HepG2 (cell line): ENCODE data around the gene ATP11A. TPM values are rescaled to one million over a fixed set of nuclear protein-coding genes. Genes with fewer than 3 reads are reported as not detected.

ENCODE experiments used
- ATAC-seq: fragments of 200-7000 bp; cut with Tn5 transposase; 3 replicates; pipeline ENCODE4 v1.9.1; 2020; ENCODE audit warnings: mild to moderate bottlenecking, moderate library complexity
- BruUV-seq: library from RNA; stranded (reverse); fragments of 400-500 nt; replicated peaks from 2 replicates; lab custom pipeline; 2021; lab: Mats Ljungman, UMichigan
- CTCF ChIA-PET: fragments of 300-600 bp; formaldehyde crosslinking; extraction: SDS; loops from one replicate; lab custom pipeline; 2021; ENCODE audit warnings: low total read pairs, inconsistent platforms, low intra/inter-chr PET ratio; lab: Yijun Ruan, JAX
- POLR2A ChIA-PET: fragments of 350-600 bp; sonication (Branson Sonifier 250); formaldehyde crosslinking; loops from one replicate; lab custom pipeline; 2020; ENCODE audit warnings: antibody characterized with exemption, inconsistent platforms; lab: Yijun Ruan, JAX
- DNase-seq: peaks from one replicate; pipeline ENCODE4 v3.0.0-alpha.2; 2015; ENCODE audit warnings: low spot score
- FAIRE-seq: peaks from 3 replicates; lab custom pipeline; 2011; peaks lifted over from hg19 to GRCh38; lab: Jason Lieb, UNC
- H2AFZ ChIP-seq: one replicate; pipeline ENCODE4 v1.6.1; 2011; ENCODE audit warnings: low read length, inconsistent platforms
- H3K27ac ChIP-seq: fragments of 300-600 bp; 3 replicates; pipeline ENCODE4 v1.8.0; 2011; ENCODE audit warnings: mixed run types, mild to moderate bottlenecking, mixed read lengths, low read length, inconsistent platforms; ENCODE audit not compliant: insufficient read depth; ENCODE audit errors: extremely low read length
- H3K27me3 ChIP-seq, 2 experiments: fragments of 200-600 bp in 1 of 2; 2 replicates in 1 of 2; 3 replicates in 1 of 2; pipeline versions ENCODE4 v1.6.0 to v1.8.0; 2011; ENCODE audit warnings: low read length in 2 of 2, mild to moderate bottlenecking in 2 of 2, moderate library complexity in 2 of 2, inconsistent platforms in 1 of 2; ENCODE audit not compliant: insufficient read depth in 2 of 2, control insufficient read depth in 1 of 2
- H3K36me3 ChIP-seq, 2 experiments: fragments of 200-600 bp in 1 of 2; replicated peaks in 1 of 2; 2 replicates in 1 of 2; 3 replicates in 1 of 2; pipeline versions ENCODE4 v1.5.1 to v1.8.0; 2011; ENCODE audit warnings: low read length in 2 of 2, inconsistent platforms in 1 of 2; ENCODE audit not compliant: insufficient read depth in 2 of 2, control insufficient read depth in 1 of 2
- H3K4me1 ChIP-seq: 2 replicates; pipeline ENCODE4 v1.5.1; 2012; ENCODE audit warnings: low read length, inconsistent platforms; ENCODE audit not compliant: insufficient read depth
- H3K4me2 ChIP-seq: 2 replicates; pipeline ENCODE4 v1.6.0; 2011; ENCODE audit warnings: low read depth, low read length, inconsistent platforms
- H3K4me3 ChIP-seq, 3 experiments: fragments of 200-600 bp in 1 of 3; sonication (generic), shearing (Covaris generic) in 1 of 3; replicated peaks in 1 of 3; 2 replicates each; pipeline ENCODE4 v1.5.1; 2011 to 2016; ENCODE audit warnings: low read length in 3 of 3, inconsistent platforms in 2 of 3, low read depth in 2 of 3, mild to moderate bottlenecking in 2 of 3, control low read depth in 1 of 3, mixed read lengths in 1 of 3; ENCODE audit not compliant: insufficient read depth in 1 of 3
- H3K79me2 ChIP-seq: one replicate; pipeline ENCODE4 v1.6.1; 2011; ENCODE audit warnings: low read length, inconsistent platforms; ENCODE audit not compliant: insufficient read depth
- H3K9ac ChIP-seq: 2 replicates; pipeline ENCODE4 v1.6.0; 2011; ENCODE audit warnings: mild to moderate bottlenecking, low read depth, low read length, inconsistent platforms; ENCODE audit not compliant: insufficient read depth
- H3K9me3 ChIP-seq: 2 replicates; pipeline ENCODE4 v1.5.1; 2012; ENCODE audit warnings: mild to moderate bottlenecking, low read length
- H4K20me1 ChIP-seq: 2 replicates; pipeline ENCODE4 v1.6.0; 2011; ENCODE audit warnings: inconsistent platforms, mild to moderate bottlenecking, low read length, moderate library complexity; ENCODE audit not compliant: insufficient read depth
- CCDC6 ChIP-seq: sonication (generic); formaldehyde crosslinking; IDR thresholded peaks from 2 replicates; pipeline ENCODE4 v1.8.1; 2022; ENCODE audit warnings: mild to moderate bottlenecking, missing genetic modification reagents, moderate library complexity
- ELF3 ChIP-seq: IDR thresholded peaks from 2 replicates; pipeline ENCODE4 v1.6.1; 2016; ENCODE audit warnings: missing genetic modification reagents, missing compliant biosample characterization
- JUND ChIP-seq: sonication (generic); formaldehyde crosslinking; IDR thresholded peaks from 2 replicates; pipeline ENCODE4 v1.8.0; 2022; ENCODE audit warnings: mild to moderate bottlenecking, missing genetic modification reagents
- KLF12 ChIP-seq: sonication (generic); formaldehyde crosslinking; IDR thresholded peaks from 2 replicates; pipeline ENCODE4 v1.4.0; 2020; ENCODE audit warnings: missing genetic modification reagents, borderline replicate concordance
- SNAPC2 ChIP-seq: sonication (generic); formaldehyde crosslinking; IDR thresholded peaks from 2 replicates; pipeline ENCODE4 v1.8.1; 2022; ENCODE audit warnings: mild to moderate bottlenecking, missing genetic modification reagents
- ZBTB21 ChIP-seq: sonication (generic); formaldehyde crosslinking; IDR thresholded peaks from 2 replicates; pipeline ENCODE4 v1.4.0; 2020; ENCODE audit warnings: missing genetic modification reagents
- ZNF160 ChIP-seq: sonication (generic); formaldehyde crosslinking; IDR thresholded peaks from 2 replicates; pipeline ENCODE4 v1.8.0; 2022; ENCODE audit warnings: mild to moderate bottlenecking, inconsistent platforms, missing genetic modification reagents
- ZNF430 ChIP-seq: sonication (generic); formaldehyde crosslinking; IDR thresholded peaks from 2 replicates; pipeline ENCODE4 v1.9.0; 2021; ENCODE audit warnings: mild to moderate bottlenecking, missing genetic modification reagents
- WGBS: methylation state at CpG from one replicate; pipeline ENCODE4 v1.1.6; 2017; ENCODE audit warnings: low lambda C conversion rate; 5-methylcytosine and 5-hydroxymethylcytosine counted together
- in situ Hi-C: cut with HindIII; loops from 2 replicates; pipeline ENCODE4 v1.10.0; 2017; ENCODE audit warnings: low pct_unique_long_range_greater_than_20kb; ENCODE audit not compliant: extremely low pct_ligation_motif_present
- intact Hi-C: fragments of 100-400 bp; cut with micrococcal nuclease; formaldehyde crosslinking; loops from one replicate; pipeline ENCODE4 v1.10.0; 2022; ENCODE audit not compliant: unreplicated experiment
- polyA plus RNA-seq, 8 experiments: library from polyadenylated mRNA; depleted of rRNA in 3 of 8; stranded (reverse) in 7 of 8; unstranded in 1 of 8; fragments of >200 nt; fragmentation: Illumina TruSeq in 4 of 8; extraction: Trizol in 4 of 8; gene quantifications; 2 replicates each; pipeline versions ENCODE4 v1.2.1 to v1.2.3, GENCODE V29; 2011 to 2016; ENCODE audit warnings: low read depth in 4 of 8, missing spikeins in 1 of 8, mixed read lengths in 1 of 8; ENCODE audit not compliant: insufficient read depth in 1 of 8
- total RNA-seq, 5 experiments: library from RNA; depleted of rRNA; stranded (reverse); fragments of >200 nt; fragmentation: Illumina TruSeq; extraction: Trizol; gene quantifications; 2 replicates each; pipeline ENCODE4 v1.2.3, GENCODE V29; 2016; ENCODE audit warnings: low read depth in 1 of 5
- TF ChIP-seq, protein P1 (sequence below): sonication (generic); formaldehyde crosslinking; conservative IDR thresholded peaks from 2 replicates; pipeline ENCODE4 v1.8.0; 2022; ENCODE audit warnings: mild to moderate bottlenecking, moderate library complexity, missing genetic modification reagents
- TF ChIP-seq, protein P2 (sequence below): sonication (generic); formaldehyde crosslinking; IDR thresholded peaks from 2 replicates; pipeline ENCODE4 v1.8.0; 2022; ENCODE audit warnings: low read depth, missing genetic modification reagents
- TF ChIP-seq, protein P3 (sequence below): sonication (generic); formaldehyde crosslinking; IDR thresholded peaks from 2 replicates; pipeline ENCODE4 v1.8.1; 2023; ENCODE audit warnings: mild to moderate bottlenecking, missing genetic modification reagents
- TF ChIP-seq, protein P4 (sequence below): sonication (generic); formaldehyde crosslinking; IDR thresholded peaks from 2 replicates; pipeline ENCODE4 v1.4.0; 2020; ENCODE audit warnings: missing genetic modification reagents, low read depth, mild to moderate bottlenecking, borderline replicate concordance

The ATP11A gene
- total and polyA plus RNA-seq, 2 of the 13 experiments (the other 11 are each of a cell fraction or from before 2014, with no cell fraction given) = 18.4 to 20.1 TPM

DNA sequence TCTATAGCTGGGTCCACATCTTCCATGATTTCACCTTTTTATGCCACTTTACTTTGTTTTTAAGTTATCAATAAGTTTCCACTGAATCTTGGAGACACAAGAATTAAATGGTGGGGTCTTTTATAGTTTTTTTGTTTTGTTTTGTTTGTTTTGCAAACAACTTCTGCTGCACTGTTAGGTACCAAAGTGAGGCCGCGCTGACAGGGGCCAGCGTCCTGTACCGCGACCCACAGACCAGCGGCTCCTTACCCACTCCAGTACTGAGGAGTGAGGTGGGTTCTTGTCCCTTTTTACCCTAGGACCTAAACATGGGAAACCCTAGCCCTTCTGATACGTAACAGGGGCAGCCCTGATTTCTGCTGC is 203.3 kb downstream of the ATP11A start (continued):
- 0 out of 2 replicates have a peak, but pooled peaks have one; percentile 5 for TF ChIP-seq CCDC6 (CRISPR knock-in tag)

DNA sequence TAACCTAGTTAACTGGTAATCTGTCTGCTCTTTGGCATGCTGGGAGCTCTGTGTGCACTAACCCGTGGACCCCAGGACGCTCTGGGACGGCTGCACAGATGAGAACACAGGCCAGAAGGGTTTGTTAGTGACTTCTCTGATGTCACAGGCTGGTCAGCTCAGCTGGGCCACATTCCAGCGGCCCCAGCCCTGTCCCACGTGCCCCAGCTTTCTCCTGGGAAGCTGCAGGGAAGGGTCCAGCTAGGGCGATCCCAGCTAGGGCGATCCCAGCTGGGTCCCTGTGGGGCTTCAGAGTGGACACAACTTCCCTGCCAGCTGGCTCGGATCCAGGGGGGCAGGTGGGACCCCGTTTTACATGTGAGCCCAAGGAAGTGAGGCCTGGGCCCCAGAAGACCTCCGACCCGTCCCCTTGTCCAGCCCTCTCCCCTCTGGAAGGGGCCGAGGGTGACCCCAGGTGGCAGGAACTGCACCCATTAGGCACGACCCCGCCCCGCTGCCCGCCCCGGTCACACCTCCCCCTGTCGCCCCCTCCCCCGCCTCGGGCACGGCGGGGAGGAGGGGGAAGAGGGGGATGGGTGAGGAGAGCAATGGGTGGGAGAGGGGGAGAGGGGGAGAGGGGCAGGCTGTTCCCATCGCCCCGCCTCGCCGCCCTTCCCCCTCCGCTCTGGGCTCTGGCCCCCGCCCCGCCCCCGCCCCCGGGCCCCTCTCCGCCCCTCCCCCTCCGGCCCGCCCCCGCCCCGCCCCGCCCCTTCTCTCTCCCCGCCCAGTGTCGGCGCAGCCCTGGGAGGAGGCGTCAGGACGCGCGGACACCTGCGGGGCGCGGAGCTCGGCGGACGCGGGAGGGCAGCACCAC is 204.0 kb downstream of the ATP11A start:
- DNase-seq (peak; percentile 76), FAIRE-seq (no peak), ATAC-seq (peak; percentile 73)
- H3K9ac ChIP-seq = peak overlapping the region; percentile 74
- BruUV-seq = TSS peak; percentile 85
- CTCF ChIA-PET = no interaction called here
- WGBS = 5% methylated on average over 11 of the region's 51 CpGs
- H3K9me3 ChIP-seq = no peaks in the 10 kb centered on the region
- no peak overlapping the region for H2AFZ ChIP-seq
- no peaks in the 10 kb centered on the region; the same call in 1 of the 2 replicates for H4K20me1 ChIP-seq
- in situ Hi-C loops (no loop called here), intact Hi-C loops (loop anchor here (1.0 kb wide), 1 partner anchor 36 kb away; no protein-coding TSS in a partner anchor)
- peaks cover 4 to 34% of the 10 kb centered on the region in 2 experiments; a peak in 4 of 5 replicates for H3K27me3 ChIP-seq
- H3K4me2 ChIP-seq = peak overlapping the region; percentile 82
- no peaks in the 10 kb centered on the region; a peak in 1 of 5 replicates for H3K36me3 ChIP-seq
- H3K4me1 ChIP-seq = peaks cover 48% of the 10 kb centered on the region
- H3K79me2 ChIP-seq = no peaks in the 10 kb centered on the region
- peak overlapping the region; percentile 85 to 92 (median 86) for H3K4me3 ChIP-seq
- peak overlapping the region; percentile 87 for H3K27ac ChIP-seq
- POLR2A ChIA-PET = interaction anchor here (1.0 to 3.1 kb wide), 12 partner anchors 8 to 205 kb away, joined by 3 to 26 read pairs (median 4); no protein-coding TSS in a partner anchor
- TF ChIP-seq, protein P1, sequence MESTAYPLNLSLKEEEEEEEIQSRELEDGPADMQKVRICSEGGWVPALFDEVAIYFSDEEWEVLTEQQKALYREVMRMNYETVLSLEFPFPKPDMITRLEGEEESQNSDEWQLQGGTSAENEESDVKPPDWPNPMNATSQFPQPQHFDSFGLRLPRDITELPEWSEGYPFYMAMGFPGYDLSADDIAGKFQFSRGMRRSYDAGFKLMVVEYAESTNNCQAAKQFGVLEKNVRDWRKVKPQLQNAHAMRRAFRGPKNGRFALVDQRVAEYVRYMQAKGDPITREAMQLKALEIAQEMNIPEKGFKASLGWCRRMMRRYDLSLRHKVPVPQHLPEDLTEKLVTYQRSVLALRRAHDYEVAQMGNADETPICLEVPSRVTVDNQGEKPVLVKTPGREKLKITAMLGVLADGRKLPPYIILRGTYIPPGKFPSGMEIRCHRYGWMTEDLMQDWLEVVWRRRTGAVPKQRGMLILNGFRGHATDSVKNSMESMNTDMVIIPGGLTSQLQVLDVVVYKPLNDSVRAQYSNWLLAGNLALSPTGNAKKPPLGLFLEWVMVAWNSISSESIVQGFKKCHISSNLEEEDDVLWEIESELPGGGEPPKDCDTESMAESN (CRISPR knock-in tag) = 0 out of 2 replicates have a peak, but pooled peaks have one; percentile 63
- TF ChIP-seq JUND (CRISPR knock-in tag) (peak; percentile 58; the same call in 1 of the 2 replicates), ELF3 (peak; percentile 50; the same call in 1 of the 2 replicates), ZBTB21 (CRISPR knock-in tag) (peak; percentile 84), ZNF430 (peak; percentile 85; the same call in 1 of the 2 replicates), KLF12 (CRISPR knock-in tag) (no peak), ZNF160 (CRISPR knock-in tag) (peak; percentile 63; the same call in 1 of the 2 replicates), SNAPC2 (CRISPR knock-in tag) (peak; percentile 61; the same call in 1 of the 2 replicates)
- TF ChIP-seq, protein P2, sequence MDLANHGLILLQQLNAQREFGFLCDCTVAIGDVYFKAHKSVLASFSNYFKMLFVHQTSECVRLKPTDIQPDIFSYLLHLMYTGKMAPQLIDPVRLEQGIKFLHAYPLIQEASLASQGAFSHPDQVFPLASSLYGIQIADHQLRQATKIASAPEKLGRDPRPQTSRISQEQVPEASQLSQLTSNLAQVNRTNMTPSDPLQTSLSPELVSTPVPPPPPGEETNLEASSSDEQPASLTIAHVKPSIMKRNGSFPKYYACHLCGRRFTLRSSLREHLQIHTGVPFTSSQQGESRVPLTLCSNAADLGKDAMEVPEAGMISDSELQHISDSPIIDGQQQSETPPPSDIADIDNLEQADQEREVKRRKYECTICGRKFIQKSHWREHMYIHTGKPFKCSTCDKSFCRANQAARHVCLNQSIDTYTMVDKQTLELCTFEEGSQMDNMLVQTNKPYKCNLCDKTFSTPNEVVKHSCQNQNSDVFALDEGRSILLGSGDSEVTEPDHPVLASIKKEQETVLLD = peak; percentile 38; the same call in 1 of the 2 replicates
- TF ChIP-seq, protein P3, sequence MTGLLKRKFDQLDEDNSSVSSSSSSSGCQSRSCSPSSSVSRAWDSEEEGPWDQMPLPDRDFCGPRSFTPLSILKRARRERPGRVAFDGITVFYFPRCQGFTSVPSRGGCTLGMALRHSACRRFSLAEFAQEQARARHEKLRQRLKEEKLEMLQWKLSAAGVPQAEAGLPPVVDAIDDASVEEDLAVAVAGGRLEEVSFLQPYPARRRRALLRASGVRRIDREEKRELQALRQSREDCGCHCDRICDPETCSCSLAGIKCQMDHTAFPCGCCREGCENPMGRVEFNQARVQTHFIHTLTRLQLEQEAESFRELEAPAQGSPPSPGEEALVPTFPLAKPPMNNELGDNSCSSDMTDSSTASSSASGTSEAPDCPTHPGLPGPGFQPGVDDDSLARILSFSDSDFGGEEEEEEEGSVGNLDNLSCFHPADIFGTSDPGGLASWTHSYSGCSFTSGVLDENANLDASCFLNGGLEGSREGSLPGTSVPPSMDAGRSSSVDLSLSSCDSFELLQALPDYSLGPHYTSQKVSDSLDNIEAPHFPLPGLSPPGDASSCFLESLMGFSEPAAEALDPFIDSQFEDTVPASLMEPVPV (CRISPR knock-in tag) = peak; percentile 9; the same call in 1 of the 2 replicates
- TF ChIP-seq, protein P4, sequence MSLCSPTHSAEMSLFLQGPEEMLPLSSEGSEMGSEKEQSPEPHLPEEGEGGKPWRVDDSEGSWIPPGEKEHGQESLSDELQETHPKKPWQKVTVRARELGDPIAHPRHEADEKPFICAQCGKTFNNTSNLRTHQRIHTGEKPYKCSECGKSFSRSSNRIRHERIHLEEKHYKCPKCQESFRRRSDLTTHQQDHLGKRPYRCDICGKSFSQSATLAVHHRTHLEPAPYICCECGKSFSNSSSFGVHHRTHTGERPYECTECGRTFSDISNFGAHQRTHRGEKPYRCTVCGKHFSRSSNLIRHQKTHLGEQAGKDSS = 0 out of 2 replicates have a peak, but pooled peaks have one; percentile 8
